Neural cell (in vitro differentiated cells): ENCODE measurements around the gene UNKL.

Experiments used
- CTCF ChIP-seq: fragments of 450-650 bp; IDR thresholded peaks from 2 replicates; pipeline ENCODE4 v1.5.1; 2014; ENCODE audit warnings: antibody characterized with exemption, mild to moderate bottlenecking, moderate library complexity; ENCODE audit not compliant: poor library complexity, severe bottlenecking
- EP300 ChIP-seq: fragments of 450-650 bp; conservative IDR thresholded peaks from 2 replicates; pipeline ENCODE4 v1.6.1; 2014; ENCODE audit warnings: antibody characterized with exemption, mild to moderate bottlenecking, moderate library complexity; ENCODE audit not compliant: poor library complexity, severe bottlenecking
- EZH2 ChIP-seq: fragments of 200-600, 300-800 bp; shearing (Covaris generic), sonication (generic); IDR thresholded peaks from 2 replicates; pipeline ENCODE4 v1.6.1; 2014; ENCODE audit warnings: antibody characterized with exemption, low read length, borderline replicate concordance, mild to moderate bottlenecking; ENCODE audit not compliant: insufficient read depth, poor library complexity, severe bottlenecking
- MXI1 ChIP-seq: fragments of 450-650 bp; conservative IDR thresholded peaks from 2 replicates; pipeline ENCODE4 v1.6.1; 2014; ENCODE audit warnings: antibody characterized with exemption, mild to moderate bottlenecking; ENCODE audit not compliant: poor library complexity, severe bottlenecking
- POLR2AphosphoS5 ChIP-seq: IDR thresholded peaks from 2 replicates; pipeline ENCODE4 v1.6.1; 2012
- RAD21 ChIP-seq: fragments of 450-650 bp; conservative IDR thresholded peaks from 2 replicates; pipeline ENCODE4 v1.6.1; 2014; ENCODE audit warnings: antibody characterized with exemption, mild to moderate bottlenecking, moderate library complexity
- SMC3 ChIP-seq: fragments of 450-650 bp; conservative IDR thresholded peaks from 2 replicates; pipeline ENCODE4 v1.6.1; 2014; ENCODE audit warnings: antibody characterized with exemption, mild to moderate bottlenecking, moderate library complexity; ENCODE audit not compliant: poor library complexity
- TAF1 ChIP-seq: IDR thresholded peaks from 2 replicates; pipeline ENCODE4 v1.6.1; 2012; ENCODE audit warnings: low read depth

GRCh38 chr16:1317479-1318267 lies 96.8 kb downstream of the UNKL start:
- TF ChIP-seq CTCF (no peak), SMC3 (no peak), EP300 (no peak), EZH2 (no peak), POLR2AphosphoS5 (no peak), MXI1 (no peak), TAF1 (no peak), RAD21 (no peak)
